ENCODE data around the gene CEP78.

- TF ChIP-seq POLR2AphosphoS5 (IDR thresholded peaks at IDR 0.05; ENCODE audit: low read depth, low read length) (no peak), TAF1 (IDR thresholded peaks at IDR 0.05; ENCODE audit: low read depth, low read length) (no peak), PAX5 (IDR thresholded peaks at IDR 0.05; ENCODE audit: insufficient read depth, low read length, severe bottlenecking) (no peak), POLR2A (IDR thresholded peaks at IDR 0.05; ENCODE audit: low read depth, low read length) (no peak)
Observed at GRCh38 chr9:78320030-78320693, 84.3 kb downstream of the CEP78 start.
